Measurements from ENCODE around the gene AIRE.

AIRE gene

DNA sequence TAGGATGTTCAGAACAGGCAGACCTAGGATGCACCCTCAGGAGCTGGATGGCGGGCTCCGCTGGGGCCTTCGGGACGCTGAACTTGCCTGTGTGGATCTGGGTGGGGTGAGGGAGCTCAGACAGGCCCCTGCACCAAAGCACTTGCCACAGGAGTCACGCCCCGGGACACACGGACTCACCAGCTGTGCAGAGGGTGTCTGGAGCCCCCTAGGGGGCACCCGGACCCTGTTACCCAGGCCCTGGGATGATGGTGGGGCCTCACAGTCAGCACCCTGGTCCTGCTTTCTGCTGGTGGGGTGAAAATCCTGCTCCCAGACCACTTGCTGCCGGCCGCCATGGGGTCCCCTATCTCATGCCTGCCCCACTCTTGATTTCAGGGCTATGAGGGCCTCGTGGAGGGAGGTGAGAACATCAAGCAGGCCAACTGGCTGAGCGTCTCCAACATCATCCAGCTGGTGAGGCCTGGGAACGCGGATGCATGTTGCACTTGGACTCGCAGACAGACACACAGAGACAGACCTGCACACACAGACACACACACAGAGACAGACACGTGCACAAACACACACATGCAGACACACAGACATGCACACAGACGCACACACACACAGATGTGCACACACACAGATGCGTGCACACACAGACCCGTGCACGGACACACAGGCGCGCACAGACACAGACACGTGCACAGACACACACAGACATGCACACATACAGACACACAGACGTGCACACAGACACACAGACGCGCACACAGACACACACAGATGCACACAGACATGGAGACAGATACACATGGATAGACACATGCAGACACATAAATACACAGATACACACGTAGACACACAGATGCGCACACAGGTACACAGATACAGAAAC, 25.2 kb downstream of the AIRE start:
- no peak for DNase-seq

DNA sequence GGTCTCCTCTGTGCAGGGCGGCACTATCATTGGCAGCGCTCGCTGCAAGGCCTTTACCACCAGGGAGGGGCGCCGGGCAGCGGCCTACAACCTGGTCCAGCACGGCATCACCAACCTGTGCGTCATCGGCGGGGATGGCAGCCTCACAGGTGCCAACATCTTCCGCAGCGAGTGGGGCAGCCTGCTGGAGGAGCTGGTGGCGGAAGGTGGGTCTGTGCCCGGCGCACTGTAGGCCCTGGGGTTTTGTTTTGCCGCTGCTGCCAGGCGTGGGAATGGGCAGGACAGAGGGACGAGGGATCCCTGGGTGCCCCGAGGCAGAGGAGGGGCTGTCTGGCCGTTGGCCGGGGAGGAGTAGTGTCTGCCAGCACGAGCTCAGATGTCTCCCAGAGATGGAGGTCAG, 26.4 kb downstream of the AIRE start:
- DNase-seq: no peak

DNA sequence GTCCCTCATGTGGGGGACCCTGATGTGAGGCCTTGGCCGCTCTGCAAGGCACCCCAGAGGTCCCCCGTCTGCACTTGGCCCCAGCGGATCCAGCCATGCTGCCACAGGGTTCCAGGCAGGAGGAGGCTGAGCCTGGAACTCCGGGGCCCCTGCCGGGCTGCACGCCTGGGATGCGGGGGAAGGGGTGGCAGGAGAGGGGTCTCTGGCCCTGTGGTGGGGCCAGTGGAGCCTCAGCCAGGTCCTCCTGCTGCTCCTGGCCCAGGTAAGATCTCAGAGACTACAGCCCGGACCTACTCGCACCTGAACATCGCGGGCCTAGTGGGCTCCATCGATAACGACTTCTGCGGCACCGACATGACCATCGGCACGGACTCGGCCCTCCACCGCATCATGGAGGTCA, 27.0 kb downstream of the AIRE start:
- no peak for DNase-seq

DNA sequence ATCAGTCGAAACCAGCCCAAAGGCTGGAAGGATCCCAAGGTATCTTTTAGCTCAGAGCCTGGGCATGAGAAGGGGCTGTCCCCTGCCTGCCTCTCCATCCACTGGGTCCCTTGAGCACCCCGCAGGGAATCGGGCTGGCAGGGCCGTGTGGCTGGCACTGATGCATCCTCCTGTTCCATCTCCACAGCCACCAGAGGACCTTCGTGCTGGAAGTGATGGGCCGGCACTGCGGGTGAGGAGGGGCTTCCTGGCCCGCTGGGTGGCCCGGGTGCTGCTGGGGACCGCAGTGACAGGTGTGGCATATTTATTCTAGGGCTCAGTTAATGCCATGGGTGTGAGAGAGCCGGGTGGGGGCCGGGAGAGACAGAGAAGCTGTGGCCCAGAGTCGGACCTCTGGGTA, 27.8 kb downstream of the AIRE start:
- DNase-seq: no peak

DNA sequence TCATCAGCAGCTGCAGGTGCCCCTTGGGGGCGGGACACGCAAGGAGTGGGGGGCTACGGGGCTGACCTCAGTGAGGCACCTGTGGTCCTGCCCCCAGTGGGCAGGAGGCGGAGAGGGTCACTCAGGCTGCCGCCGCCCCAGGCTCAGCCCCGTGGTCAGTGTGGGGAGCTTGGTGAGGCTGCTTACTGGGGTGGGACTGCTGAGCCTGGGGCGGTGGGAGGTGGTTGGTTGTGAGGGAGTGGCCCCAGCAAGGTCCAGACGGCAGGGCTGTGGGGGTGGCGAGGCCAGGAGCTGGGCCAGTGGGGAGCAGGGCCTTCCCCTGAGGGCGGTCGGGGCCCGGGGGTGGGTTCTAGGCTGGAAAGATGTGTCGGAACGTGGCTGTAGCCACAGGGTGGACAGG, 28.5 kb downstream of the AIRE start:
- DNase-seq: no peak

DNA sequence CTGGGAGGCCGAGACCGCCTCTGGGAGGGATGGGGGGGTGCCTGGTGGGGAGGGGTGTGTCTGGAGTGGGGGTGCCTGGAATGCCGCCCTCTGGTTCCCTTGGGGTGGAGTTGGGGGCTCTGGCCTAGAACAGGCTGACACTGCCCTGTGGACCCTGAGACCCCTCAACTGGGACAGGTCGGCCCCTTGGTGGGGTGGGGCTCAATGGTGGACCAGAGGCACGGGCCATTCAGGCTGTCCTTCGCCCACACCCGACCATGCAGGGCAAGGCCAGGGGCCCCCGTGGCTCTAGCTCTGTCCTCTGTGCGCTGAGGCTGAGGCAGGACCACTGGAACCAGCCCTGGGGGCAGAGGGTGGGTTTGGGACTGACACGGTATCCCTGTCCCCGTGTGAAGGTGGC, 28.9 kb downstream of the AIRE start:
- DNase-seq: no peak

DNA sequence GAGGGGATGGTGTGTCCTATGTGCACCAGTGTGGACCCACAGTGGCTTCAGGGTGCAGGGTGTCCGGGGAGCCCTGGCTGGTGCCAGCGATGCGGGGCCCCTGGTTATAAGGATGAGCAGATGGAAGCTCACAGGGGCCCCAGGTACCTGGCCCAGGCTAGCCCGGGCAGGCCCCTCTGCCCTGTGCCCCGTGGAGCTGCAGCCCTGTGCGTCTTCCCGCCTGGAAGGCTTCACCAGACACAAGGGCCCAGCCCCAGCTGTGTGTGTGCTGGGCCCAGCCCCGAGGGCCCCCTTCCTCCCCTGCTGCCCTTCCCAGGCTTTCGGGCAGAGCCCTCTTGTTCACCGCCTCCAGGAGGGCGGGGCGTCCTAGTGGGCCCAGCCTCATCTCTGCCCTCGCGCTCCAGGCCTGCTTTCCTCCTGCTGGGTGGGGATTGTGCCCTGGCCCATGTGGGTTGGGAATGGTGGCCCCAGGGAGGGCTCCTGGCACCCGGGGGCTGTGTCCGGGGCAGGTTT, 30.1 kb downstream of the AIRE start:
- no peak for DNase-seq

DNA sequence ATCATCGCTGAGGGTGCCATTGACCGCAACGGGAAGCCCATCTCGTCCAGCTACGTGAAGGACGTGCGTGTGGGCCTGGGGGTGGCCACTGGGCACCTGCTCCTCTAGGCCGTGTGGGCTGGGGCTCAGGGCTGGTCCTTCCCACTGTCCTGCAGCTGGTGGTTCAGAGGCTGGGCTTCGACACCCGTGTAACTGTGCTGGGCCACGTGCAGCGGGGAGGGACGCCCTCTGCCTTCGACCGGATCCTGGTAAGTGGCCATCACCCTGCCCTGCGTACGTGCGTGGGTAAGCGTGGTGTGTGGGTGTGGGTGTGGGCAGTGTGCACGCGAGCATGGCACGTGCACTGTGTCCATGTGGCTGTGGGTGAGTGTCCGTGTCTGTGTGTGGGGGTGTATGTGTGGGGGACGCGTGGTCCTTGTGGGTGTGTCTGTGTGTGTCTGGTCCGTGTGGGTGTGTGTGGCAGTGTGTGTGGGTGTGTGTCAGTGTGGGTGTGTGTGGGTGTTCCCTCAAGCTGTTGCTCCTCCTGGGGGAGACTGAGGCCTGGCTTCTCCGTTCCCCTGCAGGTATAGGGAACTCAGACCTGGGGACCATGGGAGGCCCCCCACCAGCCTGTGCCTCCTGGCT, 30.7 kb downstream of the AIRE start:
- no peak for DNase-seq

DNA sequence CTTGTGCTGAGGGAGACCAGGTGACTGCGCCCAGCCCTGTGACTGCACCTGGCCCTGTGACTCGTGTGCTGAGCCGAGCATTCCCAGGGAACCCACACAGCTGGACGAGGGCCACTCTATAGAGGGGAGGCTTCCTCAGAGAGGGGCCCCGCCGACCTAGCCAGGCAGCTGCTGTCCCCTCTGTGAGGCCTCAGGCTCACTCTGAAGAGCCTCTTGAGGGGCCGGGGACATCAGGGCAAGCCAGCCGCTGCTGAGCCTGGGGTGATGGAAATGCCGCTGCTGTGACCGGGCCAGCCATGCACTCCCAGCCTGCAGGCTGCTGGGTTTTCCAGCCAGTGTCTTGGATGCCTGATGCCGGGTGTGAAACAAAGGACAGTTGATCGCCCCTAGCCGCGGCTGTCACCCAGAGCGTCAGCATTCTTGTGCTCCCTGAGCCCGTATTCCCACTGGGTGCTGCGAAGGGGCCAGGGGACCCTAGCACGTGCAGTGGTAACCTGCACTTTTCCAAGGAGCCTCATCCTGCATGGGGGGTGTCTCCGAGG, 31.6 kb downstream of the AIRE start:
- DNase-seq: no peak

DNA sequence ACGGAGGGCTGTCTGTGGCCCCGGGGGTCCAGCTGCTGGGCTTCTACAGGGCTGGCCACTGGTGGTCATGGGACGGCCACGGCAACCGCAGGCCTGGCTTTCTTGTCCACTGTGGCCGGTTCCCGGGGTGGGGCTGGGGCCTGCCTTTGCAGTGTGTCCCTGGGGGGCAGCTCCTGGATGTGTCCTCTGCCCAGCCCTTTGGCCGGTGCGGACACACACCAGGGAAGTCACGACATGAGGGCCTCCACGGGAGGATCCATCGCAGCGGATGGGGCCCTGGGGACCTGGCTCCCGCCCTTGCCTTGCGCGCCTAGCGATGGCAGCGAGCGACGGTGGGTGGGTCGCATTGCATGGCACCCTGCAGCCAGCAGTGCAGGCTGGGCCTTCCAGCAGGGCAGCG, 32.2 kb downstream of the AIRE start:
- no peak for DNase-seq

DNA sequence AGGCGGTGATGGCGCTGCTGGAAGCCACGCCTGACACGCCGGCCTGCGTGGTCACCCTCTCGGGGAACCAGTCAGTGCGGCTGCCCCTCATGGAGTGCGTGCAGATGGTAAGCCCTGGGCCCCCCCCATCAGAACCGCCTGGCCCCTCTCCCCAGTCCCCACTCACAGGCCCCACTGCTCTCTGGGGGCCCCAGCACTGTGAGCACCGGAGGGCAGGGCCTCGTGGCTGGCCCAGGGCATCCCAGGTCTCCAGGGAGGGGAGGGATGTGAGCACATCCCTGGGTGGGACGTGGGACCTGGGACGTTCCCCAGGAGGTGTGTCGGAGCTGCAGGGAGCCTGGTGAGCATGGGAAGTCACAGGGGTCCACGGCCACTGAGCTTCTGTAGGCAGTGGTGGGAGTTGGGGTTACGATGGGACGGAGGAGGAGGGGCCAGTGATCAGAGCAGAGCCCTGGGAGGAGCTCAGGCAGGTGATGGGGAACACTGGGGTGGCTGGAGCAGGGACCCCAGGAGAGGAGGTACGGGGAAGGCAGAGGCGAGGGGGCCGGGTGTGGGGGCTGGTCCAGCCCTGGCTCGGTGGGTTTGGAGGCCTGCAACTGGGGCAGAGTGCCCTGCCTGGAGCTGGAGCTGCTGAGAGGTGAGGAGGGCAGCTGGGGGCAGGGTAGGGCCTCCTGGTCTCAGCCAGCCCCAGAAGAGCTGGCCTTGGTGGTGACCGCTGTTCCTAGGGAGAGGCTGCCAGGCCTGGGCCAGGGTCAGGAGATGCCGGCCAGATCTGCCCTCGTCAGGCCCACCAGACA, 33.0 kb downstream of the AIRE start:
- DNase-seq: no peak

DNA sequence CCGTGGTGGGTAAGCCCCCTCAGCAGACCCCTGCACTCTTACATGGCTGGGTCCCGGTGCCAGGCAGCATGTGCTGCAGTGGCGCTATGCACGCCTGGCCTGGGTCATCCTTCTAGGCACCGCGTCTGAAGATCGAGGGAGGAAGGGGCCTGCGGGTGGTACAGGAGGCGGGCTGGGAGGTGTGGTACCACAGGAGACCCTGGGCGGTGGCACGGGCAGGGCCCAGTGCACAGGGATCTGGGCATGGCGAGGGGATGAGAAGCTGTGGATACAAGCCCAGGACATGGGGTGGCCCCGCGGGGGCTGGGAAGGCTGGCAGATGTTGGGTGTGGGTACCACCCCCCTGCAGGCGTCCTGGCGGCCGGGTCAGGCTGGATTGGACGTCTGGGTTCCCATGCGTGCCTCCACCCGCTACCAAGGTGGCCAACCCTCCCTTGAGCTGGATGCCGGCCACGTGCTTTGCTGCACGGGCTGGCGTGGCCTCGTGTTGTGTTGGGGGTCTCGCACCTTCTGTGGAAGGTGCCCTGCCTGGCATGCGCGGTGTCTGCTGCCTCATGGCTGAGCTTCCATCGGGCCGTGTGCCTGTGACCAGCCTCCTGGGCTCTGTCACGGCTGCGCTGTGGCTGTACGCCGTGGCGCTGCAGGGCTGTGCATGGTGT, 33.9 kb downstream of the AIRE start:
- no peak for DNase-seq

DNA sequence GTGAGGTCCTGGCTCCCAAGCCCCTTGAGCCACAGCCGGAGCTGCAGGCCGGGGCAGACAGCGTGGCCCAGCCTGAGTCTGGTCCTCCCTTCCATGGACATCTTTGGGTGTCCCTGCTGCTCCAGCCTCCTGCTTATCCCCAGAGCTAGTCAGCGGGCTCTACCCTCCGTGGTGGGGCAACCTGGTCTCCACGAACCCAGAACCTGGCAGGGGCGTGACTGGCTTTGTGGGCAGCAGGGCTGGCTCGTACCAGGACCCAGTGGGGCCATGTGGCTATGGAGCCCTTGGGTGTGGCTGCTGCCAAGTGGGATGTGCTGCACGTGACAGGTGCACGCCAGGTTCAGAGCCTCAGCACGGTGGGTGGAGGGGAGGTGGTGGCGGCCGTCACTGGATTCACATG, 35.2 kb downstream of the AIRE start:
- DNase-seq: no peak

DNA sequence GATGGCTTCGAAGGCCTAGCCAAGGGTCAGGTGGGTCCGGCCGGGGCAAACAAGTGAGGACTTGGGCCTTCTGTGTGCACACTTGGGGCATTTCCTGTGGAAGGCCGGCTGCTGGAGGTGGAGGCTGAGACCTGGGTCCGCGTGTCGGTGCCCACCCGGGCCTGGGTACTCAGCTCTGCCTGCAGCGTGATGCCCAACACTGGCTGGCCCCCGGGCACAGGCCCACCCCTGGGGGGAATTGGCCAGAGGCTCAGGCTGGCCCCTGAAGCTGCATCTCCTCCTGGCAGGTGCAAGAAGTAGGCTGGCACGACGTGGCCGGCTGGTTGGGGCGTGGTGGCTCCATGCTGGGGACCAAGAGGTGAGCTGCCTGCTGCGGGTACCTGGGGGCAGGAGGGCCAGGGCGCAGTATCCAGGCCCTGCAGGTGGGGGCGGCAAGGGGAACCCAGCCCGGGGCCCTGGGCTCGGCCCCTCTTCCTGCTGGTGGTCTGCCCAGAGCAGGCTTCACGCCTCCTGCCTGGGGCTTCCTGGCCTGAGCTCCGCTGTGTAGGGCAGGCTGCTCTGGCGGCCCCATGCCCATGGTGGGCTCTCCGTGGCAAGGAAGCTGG, 36.3 kb downstream of the AIRE start:
- no peak for DNase-seq

DNA sequence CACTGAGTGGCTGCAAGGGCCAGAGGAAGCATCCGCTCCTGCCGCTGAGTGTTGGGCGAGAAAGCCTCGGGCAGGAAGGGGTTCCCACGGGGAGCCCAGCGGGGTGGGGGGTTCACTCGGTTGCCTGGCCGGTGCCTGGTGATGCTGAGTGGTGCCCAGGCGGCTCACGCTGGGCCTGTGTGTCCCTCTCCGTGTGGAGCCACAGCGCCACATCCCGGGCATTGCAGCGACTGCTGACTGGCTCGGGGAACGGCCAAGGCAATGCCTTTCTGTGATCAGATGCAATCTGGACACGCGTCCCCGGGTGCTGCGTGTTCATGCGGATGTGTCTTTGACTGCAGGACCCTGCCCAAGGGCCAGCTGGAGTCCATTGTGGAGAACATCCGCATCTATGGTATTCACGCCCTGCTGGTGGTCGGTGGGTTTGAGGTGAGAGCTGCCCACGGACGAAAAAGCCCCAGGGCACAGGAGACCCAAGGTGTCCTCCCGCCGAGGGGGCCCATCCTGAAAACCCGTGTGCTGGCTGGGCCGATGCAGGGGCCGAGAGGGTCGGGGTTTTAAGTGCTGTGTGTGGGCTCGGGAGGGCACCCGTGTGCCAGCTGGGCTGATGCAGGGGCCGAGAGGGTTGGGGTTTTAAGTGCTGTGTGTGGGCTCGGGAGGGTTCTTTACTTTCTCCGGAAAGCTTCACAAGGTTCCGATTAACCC, 37.1 kb downstream of the AIRE start:
- no peak for DNase-seq

DNA sequence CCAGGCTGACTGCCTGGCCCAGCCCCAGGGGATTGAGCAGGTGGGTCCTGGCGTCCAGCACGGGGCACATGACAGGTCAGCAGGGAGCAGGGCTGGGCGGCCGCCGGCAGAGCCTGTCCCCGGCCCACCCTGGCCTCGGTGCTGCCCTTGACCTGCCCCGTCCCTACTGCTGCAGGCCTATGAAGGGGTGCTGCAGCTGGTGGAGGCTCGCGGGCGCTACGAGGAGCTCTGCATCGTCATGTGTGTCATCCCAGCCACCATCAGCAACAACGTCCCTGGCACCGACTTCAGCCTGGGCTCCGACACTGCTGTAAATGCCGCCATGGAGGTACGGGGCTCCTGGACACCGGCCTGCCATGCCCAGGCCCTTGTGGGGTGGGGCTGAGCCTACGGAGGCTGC, 37.9 kb downstream of the AIRE start:
- no peak for DNase-seq

DNA sequence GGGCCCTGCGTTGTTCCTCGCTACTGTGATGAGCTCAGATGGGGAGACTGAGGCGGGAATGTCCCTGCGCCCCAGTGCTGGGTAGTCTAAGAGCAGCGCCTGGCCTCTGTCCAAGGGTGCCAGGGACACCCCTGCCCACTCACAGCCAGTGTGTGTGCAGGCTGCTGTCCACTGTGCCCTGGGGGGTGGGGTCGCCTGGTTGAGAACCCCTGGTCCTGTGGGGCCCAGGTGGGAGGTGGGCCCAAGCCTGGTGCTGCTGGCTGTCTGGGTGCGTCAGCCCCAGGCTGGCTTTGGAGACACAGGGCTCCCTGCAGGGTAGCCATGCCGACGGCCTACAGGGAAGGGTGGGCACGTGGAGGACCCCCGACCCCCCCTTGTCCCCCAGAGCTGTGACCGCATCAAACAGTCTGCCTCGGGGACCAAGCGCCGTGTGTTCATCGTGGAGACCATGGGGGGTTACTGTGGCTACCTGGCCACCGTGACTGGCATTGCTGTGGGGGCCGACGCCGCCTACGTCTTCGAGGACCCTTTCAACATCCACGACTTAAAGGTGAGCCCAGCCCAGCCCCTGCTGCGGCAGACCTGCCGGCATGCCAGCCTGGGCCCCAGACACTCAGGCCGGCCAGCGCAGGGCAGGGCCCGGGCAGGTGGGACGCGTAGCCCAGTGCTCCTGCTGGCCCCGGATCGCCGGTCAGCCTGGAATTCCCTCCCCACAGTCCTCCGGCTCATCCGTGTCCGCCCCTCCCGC, 38.6 kb downstream of the AIRE start:
- no peak for DNase-seq

DNA sequence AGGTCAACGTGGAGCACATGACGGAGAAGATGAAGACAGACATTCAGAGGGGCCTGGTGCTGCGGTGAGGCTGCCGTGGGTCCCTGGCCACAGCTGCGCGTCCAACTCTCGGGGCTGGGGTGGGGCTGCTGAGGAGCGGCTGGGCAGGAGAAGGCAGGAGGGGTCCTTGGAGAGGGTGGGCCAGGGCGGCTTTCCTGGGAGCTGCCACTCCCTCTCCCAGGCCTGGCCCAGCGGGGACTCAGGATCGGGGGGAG, 39.1 kb downstream of the AIRE start:
- no peak for DNase-seq

DNA sequence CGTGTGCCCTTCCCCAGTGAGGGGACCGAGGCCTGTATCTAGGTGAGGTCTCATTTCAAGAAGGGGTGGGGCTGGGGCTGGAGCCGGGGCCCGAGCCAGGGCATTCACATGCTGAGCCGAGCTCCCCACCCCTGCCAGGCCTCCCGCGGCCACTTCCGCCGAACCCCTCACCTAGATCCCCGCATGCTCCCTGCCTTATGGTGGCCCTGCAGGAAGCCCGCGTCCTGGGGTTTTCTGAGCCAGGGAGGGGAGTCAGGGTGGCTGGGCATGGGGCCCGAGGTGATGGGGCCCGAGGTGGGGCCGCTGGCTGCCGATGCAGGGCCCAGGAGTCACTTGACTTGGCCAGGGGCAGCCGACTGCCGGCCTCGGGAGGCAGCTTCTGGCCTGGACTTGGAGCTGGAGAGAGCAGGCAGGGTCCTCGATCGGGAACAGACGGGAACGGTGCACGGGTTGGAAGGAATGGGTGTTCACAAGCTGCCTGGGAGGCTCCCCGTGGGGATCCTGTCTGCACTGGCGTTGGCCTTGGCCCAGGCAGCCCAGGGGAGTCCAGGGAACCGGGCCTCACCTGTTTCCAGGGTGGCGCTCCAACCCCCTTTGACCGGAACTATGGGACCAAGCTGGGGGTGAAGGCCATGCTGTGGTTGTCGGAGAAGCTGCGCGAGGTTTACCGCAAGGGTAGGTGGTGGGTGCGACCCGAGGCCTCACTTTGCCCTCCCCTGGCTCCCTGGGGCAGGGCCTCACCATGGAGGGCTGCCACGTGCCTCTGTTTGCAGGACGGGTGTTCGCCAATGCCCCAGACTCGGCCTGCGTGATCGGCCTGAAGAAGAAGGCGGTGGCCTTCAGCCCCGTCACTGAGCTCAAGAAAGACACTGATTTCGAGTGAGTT, 40.0 kb downstream of the AIRE start:
- DNase-seq: no peak

DNA sequence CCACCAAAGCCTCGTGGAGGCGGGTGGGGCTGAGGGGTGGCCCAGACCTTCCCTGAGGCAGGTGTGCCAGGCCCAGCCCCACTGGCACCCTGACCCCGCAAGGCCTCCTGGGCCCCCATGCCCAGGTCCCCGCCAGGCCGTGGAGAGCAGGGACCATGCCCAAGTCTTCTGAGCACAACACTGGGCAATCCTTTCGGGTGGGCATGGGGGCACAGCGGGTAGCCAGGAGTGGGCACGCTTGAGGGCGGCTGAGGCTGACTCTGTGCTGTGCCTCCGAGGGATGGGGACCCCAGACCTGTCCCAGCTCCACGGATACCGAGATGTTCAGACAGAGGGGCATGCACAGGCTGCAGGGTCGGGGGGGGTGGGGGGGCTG, 40.6 kb downstream of the AIRE start:
- no peak for DNase-seq

Measured in fibroblast of skin of right quadriceps (primary cell).